Putamen (tissue), 1 donor: ENCODE measurements around the gene MACROD2.

Experiments used
- DNase-seq: peaks from one replicate; pipeline ENCODE4 v3.0.0-alpha.2; 2016; ENCODE audit warnings: low spot score

The MACROD2 gene

DNA sequence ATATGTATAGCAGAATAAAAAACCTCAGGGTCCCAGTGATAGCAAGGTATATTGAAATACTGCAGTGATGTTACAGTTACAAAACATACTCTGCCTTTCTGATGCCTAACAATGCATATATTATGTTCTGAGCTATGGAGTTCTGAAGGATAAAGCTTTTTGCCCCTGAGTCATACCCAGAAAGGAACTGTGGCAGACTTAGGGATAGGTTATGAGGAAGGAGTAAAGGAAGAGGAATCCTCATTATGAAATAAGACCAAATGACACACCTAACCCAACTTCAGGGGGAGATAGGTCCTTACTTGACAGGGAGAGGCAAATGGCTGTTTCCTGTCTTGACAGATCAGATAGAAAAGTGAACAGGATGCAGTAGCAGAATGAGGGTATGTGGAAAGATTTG lies 1282.7 kb downstream of the MACROD2 start:
- DNase-seq: no peak

GRCh38 chr20:15287329-15287728 lies 1292.0 kb downstream of the MACROD2 start:
- no peak for DNase-seq

DNA sequence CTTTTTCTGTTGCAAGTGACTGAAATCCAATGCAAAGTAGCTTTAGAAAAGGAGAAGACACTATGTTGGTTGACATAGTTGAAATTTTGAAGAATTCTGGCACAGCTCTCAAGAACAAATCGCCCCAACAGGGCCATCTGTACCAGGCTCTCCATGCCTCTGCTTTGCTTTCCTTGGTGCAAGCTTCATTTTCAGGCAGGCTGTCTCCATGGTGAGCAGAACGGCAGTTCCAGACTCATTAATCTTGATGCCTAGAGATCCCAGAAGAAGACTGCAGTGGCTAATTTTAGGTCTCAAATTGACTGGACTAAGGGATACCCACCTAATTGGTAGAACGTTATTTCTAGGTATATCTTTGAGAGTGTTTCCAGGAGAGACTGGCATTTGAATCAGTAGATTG lies 1292.8 kb downstream of the MACROD2 start:
- DNase-seq: no peak

- DNase-seq: no peak
These were observed 1294.0 kb downstream of the MACROD2 start for GRCh38 chr20:15289337-15289736.

GRCh38 chr20:15292405-15292804 lies 1297.1 kb downstream of the MACROD2 start:
- DNase-seq: no peak

DNA sequence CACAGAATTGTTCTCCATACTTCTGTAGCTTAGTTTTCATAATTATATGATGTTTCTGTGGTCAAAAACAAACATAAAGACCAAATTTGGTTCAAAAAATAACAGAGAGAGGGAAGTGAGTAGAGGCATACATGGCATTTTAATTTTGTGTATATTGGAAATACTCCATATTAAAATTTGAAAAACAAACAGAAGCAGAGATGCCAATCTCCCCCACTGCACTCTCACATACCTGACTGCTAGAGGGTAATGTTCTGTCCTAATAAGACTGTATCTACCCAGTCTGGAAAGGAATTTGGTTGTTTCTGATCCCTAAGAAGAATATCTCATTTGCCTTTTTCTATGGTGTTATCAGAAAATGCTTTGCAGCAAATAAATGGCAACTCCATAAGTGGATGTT lies 1301.1 kb downstream of the MACROD2 start:
- DNase-seq: no peak

GRCh38 chr20:15297059-15297875 lies 1302.0 kb downstream of the MACROD2 start:
- no peak for DNase-seq

GRCh38 chr20:15302075-15302474 lies 1306.8 kb downstream of the MACROD2 start:
- DNase-seq: no peak

DNA sequence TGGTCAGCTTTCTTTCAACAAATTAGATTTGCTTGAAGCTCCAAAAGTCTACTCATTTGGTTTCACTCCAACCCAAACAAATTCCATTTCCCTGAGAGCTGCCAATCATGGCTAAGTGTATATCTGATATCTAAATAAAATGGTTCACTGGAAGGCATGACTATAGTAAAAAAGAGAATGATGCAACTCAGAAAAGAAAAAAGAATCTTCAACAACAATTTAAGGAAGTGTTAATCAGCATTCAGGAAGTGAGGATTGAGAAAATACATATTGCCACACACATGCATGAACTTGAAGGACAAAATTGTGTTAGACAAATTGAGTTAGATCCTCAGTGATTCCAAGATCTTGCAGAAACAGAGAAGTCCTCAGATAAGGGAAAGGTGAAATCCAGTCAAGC lies 1315.0 kb downstream of the MACROD2 start:
- no peak for DNase-seq

DNA sequence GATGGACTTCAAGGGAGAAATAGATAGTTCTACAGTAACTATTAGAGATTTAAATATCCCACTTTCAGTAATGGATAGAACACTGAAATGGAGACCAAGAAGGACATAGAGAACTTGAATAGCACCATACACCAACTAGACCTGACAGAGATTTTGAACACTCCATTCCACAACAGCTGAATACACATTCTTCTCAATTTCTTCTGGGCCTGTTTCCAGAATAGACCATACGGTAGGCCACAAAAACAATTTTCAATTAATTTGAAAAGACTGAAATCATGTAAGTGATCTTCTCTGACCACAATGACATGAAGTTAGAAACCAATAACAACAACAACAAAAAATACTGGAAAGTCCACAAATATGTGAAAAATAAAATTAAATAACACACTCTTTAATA lies 1321.2 kb downstream of the MACROD2 start:
- DNase-seq: no peak

DNA sequence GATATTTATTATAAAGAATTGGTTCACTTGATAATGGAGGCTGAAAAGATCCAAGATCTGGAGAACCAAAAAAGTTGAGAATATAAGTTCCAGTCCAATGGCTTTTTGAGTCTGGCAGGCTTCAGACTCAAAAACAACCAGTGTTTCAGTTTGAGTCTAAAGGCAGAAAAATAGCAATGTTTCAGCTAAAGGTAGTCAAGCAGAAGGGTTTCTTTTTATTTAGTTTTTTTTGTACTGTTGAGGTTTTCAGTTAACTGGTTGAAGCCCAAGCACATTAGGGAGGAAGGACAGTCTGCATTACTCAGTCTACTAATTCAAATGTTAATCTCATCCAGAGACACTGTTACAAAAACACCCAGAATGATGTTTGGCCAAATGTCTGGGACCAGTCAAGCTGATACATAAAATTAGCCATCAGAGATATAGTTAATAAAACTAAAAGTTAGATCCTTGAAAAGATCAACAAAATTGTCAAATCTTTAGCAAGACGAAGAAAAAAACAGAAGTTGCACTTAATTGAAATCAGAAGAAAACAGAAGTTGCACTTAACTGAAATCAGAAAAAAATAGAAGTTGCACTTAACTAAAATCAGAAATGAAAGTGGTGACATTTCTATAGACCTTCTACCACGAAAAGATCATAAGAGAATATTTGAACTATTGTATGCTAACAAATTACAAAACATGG lies 1322.4 kb downstream of the MACROD2 start:
- no peak for DNase-seq

DNA sequence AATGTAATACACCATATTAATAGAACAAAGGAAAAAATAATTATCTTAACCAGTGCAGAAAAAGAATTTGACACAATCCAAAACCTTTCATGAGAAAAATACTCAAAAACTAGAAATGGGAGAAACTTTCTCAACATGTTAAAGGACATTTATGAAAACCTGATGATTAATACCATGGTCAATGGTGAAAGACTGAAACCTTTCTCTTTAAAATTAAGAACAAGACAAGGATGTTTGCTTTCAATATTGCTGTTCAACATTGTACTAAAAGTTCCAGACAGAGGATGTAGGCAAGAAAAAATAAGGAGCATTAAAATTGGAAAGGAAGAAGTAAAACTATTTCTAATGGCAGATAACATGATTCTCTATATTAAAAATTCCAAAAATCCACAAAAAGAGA lies 1323.4 kb downstream of the MACROD2 start:
- DNase-seq: no peak

DNA sequence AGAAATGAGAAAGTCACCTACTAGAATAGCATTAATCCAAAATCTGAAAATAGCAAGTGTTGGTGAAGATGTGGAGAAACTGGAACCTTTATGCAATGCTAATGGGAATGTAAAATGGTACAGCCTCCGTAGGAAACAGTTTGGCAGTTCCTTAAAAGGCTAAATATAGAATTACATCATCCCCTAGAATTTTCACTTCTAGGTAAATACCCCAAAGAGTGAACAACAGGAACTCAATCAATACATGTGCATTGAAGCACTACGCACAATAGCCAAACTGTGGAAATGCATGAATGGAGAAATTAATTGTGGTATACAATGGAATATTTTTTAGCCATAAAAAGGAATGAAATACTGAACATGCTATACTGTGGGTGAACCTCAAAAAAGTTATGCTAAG lies 1324.1 kb downstream of the MACROD2 start:
- DNase-seq: no peak

GRCh38 chr20:15320941-15321340 lies 1325.6 kb downstream of the MACROD2 start:
- no peak for DNase-seq

DNA sequence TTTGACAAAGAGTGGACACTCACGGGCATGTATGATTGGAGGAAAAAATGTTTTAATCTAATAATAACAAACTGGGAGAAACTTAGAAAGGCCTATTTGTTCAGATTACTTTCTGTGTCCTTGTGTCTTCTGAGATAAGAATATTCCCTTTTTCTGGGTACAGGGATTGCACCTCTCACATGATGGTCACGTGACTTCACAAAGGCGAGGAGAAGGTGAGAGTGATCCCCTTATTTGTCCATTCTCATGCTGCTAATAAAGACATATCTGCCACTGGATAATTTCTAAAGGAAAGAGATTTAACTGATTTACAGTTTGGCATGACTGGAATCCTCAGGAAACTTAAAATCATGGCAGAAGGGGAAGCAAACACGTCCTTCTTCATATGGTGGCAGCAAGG lies 1331.8 kb downstream of the MACROD2 start:
- no peak for DNase-seq

DNA sequence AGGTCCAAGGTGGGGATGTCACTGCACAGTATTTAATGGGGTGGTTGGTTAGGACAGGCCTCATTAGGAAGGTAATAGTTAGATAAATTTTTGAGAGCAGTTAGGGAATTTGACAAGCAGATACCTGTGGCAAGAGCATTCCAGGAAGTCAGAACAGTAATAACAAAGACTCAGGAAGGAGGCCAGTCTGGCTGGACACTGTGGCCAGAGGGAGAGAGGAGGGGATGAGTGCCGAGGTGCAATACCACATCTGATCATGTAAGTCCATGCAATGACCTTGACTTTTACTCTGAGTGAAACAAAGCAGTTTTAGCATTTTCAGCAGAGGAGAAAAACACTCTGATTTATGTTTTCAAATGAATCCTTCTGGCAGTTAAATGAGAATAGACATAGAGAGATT lies 1332.8 kb downstream of the MACROD2 start:
- no peak for DNase-seq

- no peak for DNase-seq
These were observed 1337.4 kb downstream of the MACROD2 start for GRCh38 chr20:15332711-15333160.

GRCh38 chr20:15333170-15333569 lies 1337.9 kb downstream of the MACROD2 start:
- no peak for DNase-seq

- no peak for DNase-seq
These were observed 1340.7 kb downstream of the MACROD2 start for GRCh38 chr20:15336011-15336410.

DNA sequence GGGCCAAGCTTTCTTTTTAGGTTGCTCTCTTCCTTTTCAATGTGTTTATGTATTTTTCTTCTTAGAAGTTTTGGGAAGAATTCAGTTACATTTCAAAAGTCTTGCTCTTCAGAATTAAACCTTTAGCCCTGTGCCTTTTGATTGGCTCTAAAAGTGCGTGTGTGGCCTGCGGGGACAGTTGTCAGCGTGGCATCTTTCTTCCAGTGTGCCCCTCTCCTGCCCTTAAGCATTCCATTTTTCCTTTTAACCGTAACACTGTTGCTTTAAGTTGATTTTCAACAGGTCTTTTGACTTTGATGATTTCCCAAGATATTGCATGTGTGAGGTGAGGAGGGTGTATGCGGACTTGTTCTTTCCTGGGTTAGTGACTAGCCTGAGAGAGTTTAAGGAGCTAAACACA lies 1341.2 kb downstream of the MACROD2 start:
- DNase-seq: no peak

- DNase-seq: no peak
These were observed 1343.9 kb downstream of the MACROD2 start for GRCh38 chr20:15339264-15339663.

GRCh38 chr20:15342991-15343523 lies 1347.7 kb downstream of the MACROD2 start:
- no peak for DNase-seq

GRCh38 chr20:15345287-15345686 lies 1350.0 kb downstream of the MACROD2 start:
- DNase-seq: no peak
